IMR-90 (cell line): Measurements from ENCODE around the gene VTN.

Source experiments
- ELK1 ChIP-seq: fragments of 150-350 bp; IDR thresholded peaks from 2 replicates; pipeline ENCODE4 v1.6.1; 2016; ENCODE audit warnings: low read depth, mild to moderate bottlenecking, low read length, moderate library complexity, borderline replicate concordance
- FOS ChIP-seq: fragments of 150-350 bp; IDR thresholded peaks from 2 replicates; pipeline ENCODE4 v1.6.1; 2016; ENCODE audit warnings: low read depth, low read length
- MXI1 ChIP-seq: IDR thresholded peaks from 2 replicates; pipeline ENCODE4 v1.6.1; 2012; ENCODE audit warnings: low read depth, mild to moderate bottlenecking, low read length, moderate library complexity, borderline replicate concordance
- POLR2A ChIP-seq: IDR thresholded peaks from 2 replicates; pipeline ENCODE4 v1.6.1; 2012; ENCODE audit warnings: mild to moderate bottlenecking, low read depth, low read length
- RFX5 ChIP-seq: IDR thresholded peaks from 2 replicates; pipeline ENCODE4 v1.8.0; 2012; ENCODE audit warnings: low read depth, mild to moderate bottlenecking, low read length, moderate library complexity
- SMC3 ChIP-seq: fragments of 150-350 bp; IDR thresholded peaks from 2 replicates; pipeline ENCODE4 v1.6.1; 2016; ENCODE audit warnings: low read depth, mild to moderate bottlenecking, antibody characterized with exemption, low read length, moderate library complexity
- TF ChIP-seq, protein P1 (sequence below): conservative IDR thresholded peaks from 2 replicates; pipeline ENCODE4 v1.5.1; 2012; ENCODE audit warnings: mild to moderate bottlenecking, low read depth, low read length, improper control_type of control experiment

DNA sequence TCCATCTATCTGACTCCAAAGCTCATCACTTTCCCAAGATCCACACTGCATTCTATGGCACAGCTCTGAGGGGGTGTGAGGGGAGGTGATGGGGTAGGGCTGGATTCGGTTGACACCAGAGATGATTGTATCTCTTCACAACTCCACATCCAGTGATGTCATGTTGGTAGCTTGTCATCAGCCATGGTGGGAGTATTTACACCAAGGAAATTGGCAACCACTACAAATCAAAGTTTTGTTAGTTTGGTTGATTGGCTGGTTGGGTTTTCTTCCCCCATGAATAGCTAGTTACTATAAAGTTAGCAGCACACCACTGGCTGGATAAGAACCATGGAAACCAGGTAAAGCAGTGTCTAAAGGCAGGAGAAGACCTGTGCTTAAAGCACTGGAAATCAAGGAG is 20.9 kb upstream of the VTN start:
- TF ChIP-seq, protein P1, sequence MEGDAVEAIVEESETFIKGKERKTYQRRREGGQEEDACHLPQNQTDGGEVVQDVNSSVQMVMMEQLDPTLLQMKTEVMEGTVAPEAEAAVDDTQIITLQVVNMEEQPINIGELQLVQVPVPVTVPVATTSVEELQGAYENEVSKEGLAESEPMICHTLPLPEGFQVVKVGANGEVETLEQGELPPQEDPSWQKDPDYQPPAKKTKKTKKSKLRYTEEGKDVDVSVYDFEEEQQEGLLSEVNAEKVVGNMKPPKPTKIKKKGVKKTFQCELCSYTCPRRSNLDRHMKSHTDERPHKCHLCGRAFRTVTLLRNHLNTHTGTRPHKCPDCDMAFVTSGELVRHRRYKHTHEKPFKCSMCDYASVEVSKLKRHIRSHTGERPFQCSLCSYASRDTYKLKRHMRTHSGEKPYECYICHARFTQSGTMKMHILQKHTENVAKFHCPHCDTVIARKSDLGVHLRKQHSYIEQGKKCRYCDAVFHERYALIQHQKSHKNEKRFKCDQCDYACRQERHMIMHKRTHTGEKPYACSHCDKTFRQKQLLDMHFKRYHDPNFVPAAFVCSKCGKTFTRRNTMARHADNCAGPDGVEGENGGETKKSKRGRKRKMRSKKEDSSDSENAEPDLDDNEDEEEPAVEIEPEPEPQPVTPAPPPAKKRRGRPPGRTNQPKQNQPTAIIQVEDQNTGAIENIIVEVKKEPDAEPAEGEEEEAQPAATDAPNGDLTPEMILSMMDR = no peak
- TF ChIP-seq POLR2A (no peak), SMC3 (no peak), MXI1 (no peak), RFX5 (no peak), FOS (no peak), ELK1 (no peak)
